Upper lobe of right lung (tissue), 1 donor: ENCODE results near the gene KSR1. TPM values are rescaled to one million over a fixed set of nuclear protein-coding genes. Genes with fewer than 3 reads are reported as not detected.

Source experiments
- ATAC-seq: fragments of 200-7000 bp; cut with Tn5 transposase; one replicate; pipeline ENCODE4 v1.9.1; 2020; ENCODE audit warnings: mild to moderate bottlenecking, moderate library complexity
- DNase-seq: peaks from one replicate; pipeline ENCODE4 v3.0.0-alpha.2; 2020
- H3K27ac ChIP-seq: fragments of 200-600 bp; one replicate; pipeline ENCODE4 v1.8.0; 2022
- H3K27me3 ChIP-seq: fragments of 200-600 bp; one replicate; pipeline ENCODE4 v1.8.0; 2022; ENCODE audit warnings: mild to moderate bottlenecking
- H3K36me3 ChIP-seq: fragments of 200-600 bp; one replicate; pipeline ENCODE4 v1.8.0; 2022
- H3K4me1 ChIP-seq: fragments of 200-600 bp; one replicate; pipeline ENCODE4 v1.8.0; 2022
- H3K4me3 ChIP-seq: fragments of 200-600 bp; one replicate; pipeline ENCODE4 v1.8.0; 2022; ENCODE audit warnings: mild to moderate bottlenecking
- H3K9me3 ChIP-seq: fragments of 200-600 bp; one replicate; pipeline ENCODE4 v1.8.0; 2022
- intact Hi-C: fragments of 100-400 bp; cut with DNase I; formaldehyde crosslinking; loops from one replicate; pipeline ENCODE4 v1.11.0; 2022
- total RNA-seq: library from RNA; stranded (reverse); fragmentation: NEBNext Ultra II Directional; extraction: Animal tissue kit (Norgen Biotek cat#: 25700); gene quantifications from one replicate; pipeline ENCODE4 v1.2.1, GENCODE V29; 2021
- TF ChIP-seq, protein P1 (sequence below): fragments of 200-600 bp; IDR thresholded peaks from one replicate; pipeline ENCODE4 v1.8.0; 2022; ENCODE audit warnings: antibody characterized with exemption
- donor health status: DM: no; HTN: yes; CAD: no; lungs with severe emphysema.

KSR1 gene
- total RNA-seq, 1 donor from 2014 or later: 52.5 TPM

DNA sequence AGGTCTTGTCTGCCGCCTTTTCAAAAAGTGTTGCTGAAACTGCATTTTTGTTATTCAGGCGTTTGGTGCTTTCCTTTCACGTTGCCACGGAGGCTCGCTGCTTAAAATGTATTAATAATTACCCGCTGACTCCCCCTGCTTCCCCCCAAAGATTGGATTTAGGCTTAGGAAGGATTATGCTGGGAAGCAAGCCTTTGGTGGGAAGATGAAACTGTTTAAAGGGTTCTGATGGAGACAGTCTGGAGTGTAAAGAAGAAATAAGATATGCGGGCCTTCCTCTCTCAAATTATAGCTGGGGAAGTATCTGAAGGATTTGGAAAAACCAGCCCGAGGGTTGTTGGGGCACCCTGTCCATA is 1.1 kb downstream of the KSR1 start:
- ATAC-seq: no peak
- Histone ChIP-seq H3K9me3 (no peaks in the 10 kb centered on the region), H3K27ac (peak overlapping the region; percentile 65), H3K4me1 (peaks cover 36% of the 10 kb centered on the region), H3K4me3 (peak overlapping the region; percentile 78), H3K36me3 (no peaks in the 10 kb centered on the region), H3K27me3 (no peaks in the 10 kb centered on the region)
- intact Hi-C loops: loop anchor here (10.0 kb wide), 1 partner anchor 137 kb away; no protein-coding TSS in a partner anchor
- no peak for DNase-seq
- TF ChIP-seq, protein P1, sequence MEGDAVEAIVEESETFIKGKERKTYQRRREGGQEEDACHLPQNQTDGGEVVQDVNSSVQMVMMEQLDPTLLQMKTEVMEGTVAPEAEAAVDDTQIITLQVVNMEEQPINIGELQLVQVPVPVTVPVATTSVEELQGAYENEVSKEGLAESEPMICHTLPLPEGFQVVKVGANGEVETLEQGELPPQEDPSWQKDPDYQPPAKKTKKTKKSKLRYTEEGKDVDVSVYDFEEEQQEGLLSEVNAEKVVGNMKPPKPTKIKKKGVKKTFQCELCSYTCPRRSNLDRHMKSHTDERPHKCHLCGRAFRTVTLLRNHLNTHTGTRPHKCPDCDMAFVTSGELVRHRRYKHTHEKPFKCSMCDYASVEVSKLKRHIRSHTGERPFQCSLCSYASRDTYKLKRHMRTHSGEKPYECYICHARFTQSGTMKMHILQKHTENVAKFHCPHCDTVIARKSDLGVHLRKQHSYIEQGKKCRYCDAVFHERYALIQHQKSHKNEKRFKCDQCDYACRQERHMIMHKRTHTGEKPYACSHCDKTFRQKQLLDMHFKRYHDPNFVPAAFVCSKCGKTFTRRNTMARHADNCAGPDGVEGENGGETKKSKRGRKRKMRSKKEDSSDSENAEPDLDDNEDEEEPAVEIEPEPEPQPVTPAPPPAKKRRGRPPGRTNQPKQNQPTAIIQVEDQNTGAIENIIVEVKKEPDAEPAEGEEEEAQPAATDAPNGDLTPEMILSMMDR: no peak

DNA sequence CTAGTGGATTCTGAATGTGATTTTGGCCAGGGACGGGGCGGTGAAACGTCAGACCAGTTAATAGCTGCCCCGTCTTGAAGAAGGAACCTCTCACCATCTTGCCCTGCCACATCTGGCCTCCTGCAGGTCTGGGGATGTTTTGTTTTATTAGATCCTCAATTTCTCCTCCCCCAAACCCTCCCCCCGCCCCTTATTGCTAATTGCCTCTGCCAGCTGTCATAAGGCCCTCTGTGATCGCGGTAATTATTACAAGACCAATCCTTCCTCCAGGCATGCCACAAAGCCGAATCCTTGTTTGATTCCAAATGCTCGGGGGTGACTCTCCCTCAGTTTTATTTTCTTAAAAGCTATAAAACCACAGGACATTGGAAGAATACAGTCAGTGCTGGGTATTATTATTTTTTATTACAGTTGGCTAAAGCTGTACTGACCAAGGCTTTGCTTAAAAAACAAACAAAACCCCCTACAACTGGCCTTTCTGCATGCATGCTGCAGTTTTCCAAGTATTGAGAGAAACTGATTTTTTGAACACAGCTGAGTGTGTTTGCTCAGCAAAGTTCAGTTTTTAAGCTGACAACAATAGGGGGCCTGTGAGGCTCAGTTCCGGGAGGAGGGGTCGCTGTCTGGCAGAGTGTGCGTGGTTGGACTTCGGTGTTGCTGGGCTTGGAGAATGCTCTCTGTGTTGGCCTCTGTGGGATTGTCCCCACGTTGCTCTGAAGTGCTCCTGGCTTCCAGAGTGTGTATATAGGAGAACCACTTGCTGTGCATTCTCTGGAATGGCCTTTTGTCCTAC is 1.7 kb downstream of the KSR1 start:
- Histone ChIP-seq H3K27me3 (no peaks in the 10 kb centered on the region), H3K9me3 (no peaks in the 10 kb centered on the region), H3K4me1 (peaks cover 36% of the 10 kb centered on the region), H3K27ac (no peak overlapping the region), H3K4me3 (peak overlapping the region; percentile 78), H3K36me3 (no peaks in the 10 kb centered on the region)
- DNase-seq (no peak), ATAC-seq (no peak)
- TF ChIP-seq, protein P1: no peak
- intact Hi-C loops: loop anchor here (10.0 kb wide), 1 partner anchor 137 kb away; no protein-coding TSS in a partner anchor

DNA sequence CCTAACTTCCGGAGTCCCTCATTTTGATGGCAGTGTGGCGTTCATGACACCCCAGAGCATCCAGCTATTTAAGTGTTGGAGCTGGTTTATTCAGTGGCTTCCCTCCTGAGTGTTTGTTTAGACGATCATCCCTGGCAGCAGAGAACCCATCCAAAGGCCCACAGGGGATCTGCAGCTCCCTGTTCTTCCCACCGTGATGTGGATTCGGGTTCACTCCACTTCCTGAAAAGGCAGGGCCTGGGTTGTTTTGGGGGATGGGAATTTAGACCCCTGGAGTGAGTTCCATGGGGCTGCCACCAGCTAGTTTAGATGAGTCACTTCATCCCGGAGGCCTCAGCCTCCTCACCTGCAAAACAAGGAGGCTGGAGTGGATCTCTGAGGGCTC is 2.3 kb downstream of the KSR1 start:
- ATAC-seq (no peak), DNase-seq (no peak)
- Histone ChIP-seq H3K9me3 (no peaks in the 10 kb centered on the region), H3K4me3 (peak overlapping the region; percentile 78), H3K27ac (no peak overlapping the region), H3K4me1 (peaks cover 36% of the 10 kb centered on the region), H3K36me3 (no peaks in the 10 kb centered on the region), H3K27me3 (no peaks in the 10 kb centered on the region)
- intact Hi-C loops: loop anchor here (10.0 kb wide), 1 partner anchor 136 kb away; no protein-coding TSS in a partner anchor
- TF ChIP-seq, protein P1: no peak

DNA sequence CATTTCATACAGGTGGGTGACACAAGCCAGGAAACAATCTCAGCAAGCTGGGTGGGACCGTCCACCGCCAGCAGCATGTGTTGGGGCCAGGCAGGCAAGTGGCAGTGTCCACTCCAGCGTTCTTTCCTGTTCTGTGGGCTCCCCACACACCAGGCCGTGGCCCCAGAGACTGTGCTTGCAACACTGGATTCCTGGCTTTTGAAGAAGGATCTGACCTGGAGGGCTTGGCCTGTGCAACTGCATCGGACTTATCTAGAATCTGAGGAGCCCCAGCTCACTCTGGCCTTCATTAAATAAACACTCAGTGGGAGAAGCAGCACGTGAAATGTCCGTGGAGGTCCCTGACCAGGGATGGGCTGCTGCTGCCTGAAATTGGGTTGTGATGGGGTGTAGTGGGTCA is 3.2 kb downstream of the KSR1 start:
- H3K9me3 ChIP-seq: no peaks in the 10 kb centered on the region
- no peaks in the 10 kb centered on the region for H3K36me3 ChIP-seq
- H3K4me3 ChIP-seq: no peak overlapping the region
- H3K27me3 ChIP-seq: no peaks in the 10 kb centered on the region
- ATAC-seq: no peak
- intact Hi-C loops: loop anchor here (10.0 kb wide), 1 partner anchor 135 kb away; no protein-coding TSS in a partner anchor
- H3K4me1 ChIP-seq: peaks cover 36% of the 10 kb centered on the region
- no peak for DNase-seq
- no peak overlapping the region for H3K27ac ChIP-seq
- TF ChIP-seq, protein P1: no peak

DNA sequence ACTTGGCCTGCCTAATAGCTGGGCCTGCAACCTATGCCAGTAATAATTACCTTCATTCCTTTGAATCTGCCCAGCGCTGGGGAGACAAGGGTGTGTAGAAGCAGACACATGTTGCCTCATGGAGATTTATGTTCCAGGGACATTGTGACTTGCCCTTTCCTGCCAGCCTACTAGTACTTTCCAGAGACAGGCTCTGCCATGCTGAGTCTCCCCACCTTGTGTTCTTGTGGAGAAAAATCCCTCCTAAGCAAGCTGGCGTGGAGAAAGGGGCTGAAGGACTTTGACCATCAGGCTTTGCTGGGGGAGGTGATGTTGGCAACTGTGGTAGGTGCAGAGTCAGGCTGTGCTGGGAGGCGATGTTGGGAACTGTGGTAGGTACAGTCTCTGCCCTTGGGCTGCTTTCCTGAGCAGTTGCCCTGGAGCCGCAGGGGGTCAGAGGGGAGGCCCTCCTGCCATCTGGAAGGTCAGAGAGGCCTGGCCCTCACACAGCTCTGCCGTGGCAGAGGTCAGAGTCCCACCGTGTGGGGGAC is 4.0 kb downstream of the KSR1 start:
- Histone ChIP-seq H3K27ac (no peak overlapping the region), H3K36me3 (no peaks in the 10 kb centered on the region), H3K4me1 (peaks cover 36% of the 10 kb centered on the region), H3K4me3 (no peak overlapping the region), H3K27me3 (no peaks in the 10 kb centered on the region), H3K9me3 (no peaks in the 10 kb centered on the region)
- TF ChIP-seq, protein P1: no peak
- intact Hi-C loops: no loop called here
- ATAC-seq: no peak
- no peak for DNase-seq
